Stimulated activated CD4-positive, alpha-beta T cell treated with anti-CD3 and anti-CD28 coated beads, Interleukin-12 subunit alpha, Interleukin-12 subunit beta, amount 100 ng/mL, for 24 hours (primary cell): ENCODE measurements around the gene PTCH1.

Experiments
- DNase-seq, 2 experiments: peaks; one replicate each; pipeline ENCODE4 v3.0.0-alpha.2; 2020; ENCODE audit warnings: low read depth in 2 of 2

PTCH1 gene

GRCh38 chr9:95465115-95465514 is 51.7 kb downstream of the PTCH1 start:
- no peak for DNase-seq

- no peak for DNase-seq
Observed at GRCh38 chr9:95463148-95464060, 53.4 kb downstream of the PTCH1 start.

- DNase-seq = peak; percentile 51 to 71
Observed at GRCh38 chr9:95462249-95463147, 54.3 kb downstream of the PTCH1 start.

- DNase-seq = no peak
Observed at GRCh38 chr9:95461448-95462248, 55.1 kb downstream of the PTCH1 start.

GRCh38 chr9:95460518-95461164 is 56.1 kb downstream of the PTCH1 start:
- no peak for DNase-seq

GRCh38 chr9:95459851-95460517 is 56.8 kb downstream of the PTCH1 start:
- no peak for DNase-seq

- DNase-seq = no peak
Observed at GRCh38 chr9:95459178-95459577, 57.6 kb downstream of the PTCH1 start.

GRCh38 chr9:95458666-95459065 is 58.1 kb downstream of the PTCH1 start:
- no peak for DNase-seq

- no peak for DNase-seq
Observed at GRCh38 chr9:95457769-95458168, 59.0 kb downstream of the PTCH1 start.

GRCh38 chr9:95455714-95456113 is 61.1 kb downstream of the PTCH1 start:
- no peak for DNase-seq

GRCh38 chr9:95452176-95452575 is 64.6 kb downstream of the PTCH1 start:
- DNase-seq = no peak

GRCh38 chr9:95451065-95451426 is 65.7 kb downstream of the PTCH1 start:
- no peak for DNase-seq

GRCh38 chr9:95450171-95451064 is 66.4 kb downstream of the PTCH1 start:
- DNase-seq = no peak

- DNase-seq = no peak
Observed at GRCh38 chr9:95449016-95449415, 67.8 kb downstream of the PTCH1 start.

GRCh38 chr9:95447660-95448420 is 68.9 kb downstream of the PTCH1 start:
- DNase-seq = no peak

- DNase-seq = no peak
Observed at GRCh38 chr9:95446984-95447383, 69.8 kb downstream of the PTCH1 start.

GRCh38 chr9:95446259-95446658 is 70.5 kb downstream of the PTCH1 start:
- no peak for DNase-seq

- DNase-seq = no peak
Observed at GRCh38 chr9:95444160-95444559, 72.6 kb downstream of the PTCH1 start.

GRCh38 chr9:95443301-95443700 is 73.5 kb downstream of the PTCH1 start:
- DNase-seq = no peak
